HG03575 (cell line): ENCODE results near the gene TRPM6.
"Not testable (repeated sequence)": the region's sequence is repeated elsewhere in the genome, so short reads cannot be mapped to it uniquely, and the experiment has no call there.

Experiments used
- ATAC-seq: cut with Tn5 transposase; IDR thresholded peaks from one replicate; pipeline ENCODE4 v1.9.1; 2021; ENCODE audit not compliant: unreplicated experiment, insufficient number of reproducible peaks, low FRiP score; ENCODE audit errors: extremely low read depth

Gene TRPM6

DNA sequence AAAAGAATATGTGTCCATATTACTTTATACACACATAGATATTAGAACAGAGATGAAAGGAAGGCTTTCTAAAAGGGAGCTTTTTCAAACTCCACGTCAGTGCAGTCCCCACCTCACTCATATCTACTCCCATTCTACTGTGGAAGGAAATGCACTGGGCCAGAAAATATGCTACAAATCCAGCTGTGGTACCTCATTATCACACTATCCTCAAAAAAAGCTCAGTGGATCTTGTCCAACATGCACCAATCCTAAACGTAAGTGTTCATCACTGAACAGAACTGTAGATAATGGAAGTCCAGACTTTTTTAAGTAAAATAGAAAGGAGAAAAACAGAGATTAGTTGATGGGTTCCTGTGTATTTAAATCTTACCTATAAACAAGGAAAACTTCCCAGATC, 27.9 kb downstream of the TRPM6 start:
- no peak for ATAC-seq

DNA sequence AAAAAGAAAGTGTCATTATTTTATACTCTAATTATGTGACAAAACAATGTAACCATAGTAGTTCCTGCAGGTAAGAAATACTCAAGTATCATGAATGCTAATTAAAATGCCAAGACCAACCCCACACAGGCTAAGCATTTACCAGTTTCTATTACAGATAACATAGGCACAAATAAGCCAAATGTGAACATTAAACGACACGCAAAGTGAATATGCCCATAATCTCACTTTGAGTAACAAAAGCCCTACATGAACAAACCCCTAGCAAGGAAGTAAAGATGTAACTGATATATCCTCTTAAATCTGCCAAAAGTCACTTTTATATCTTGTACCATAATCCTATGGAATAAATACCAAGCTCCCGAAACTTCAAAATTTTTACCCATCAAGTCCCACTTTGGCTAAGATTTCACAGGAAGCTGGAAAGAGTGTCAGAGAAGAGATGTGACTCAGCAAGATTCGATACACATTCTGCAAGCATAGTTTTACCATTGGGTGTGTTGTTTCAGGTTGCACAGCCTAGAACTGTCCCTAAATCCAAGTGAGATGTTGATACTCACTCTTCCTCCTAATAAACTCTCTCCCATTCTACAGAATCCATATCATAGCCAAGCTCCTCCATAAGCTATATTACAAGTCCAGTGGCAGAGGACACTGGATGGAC, 28.8 kb downstream of the TRPM6 start:
- no peak for ATAC-seq

DNA sequence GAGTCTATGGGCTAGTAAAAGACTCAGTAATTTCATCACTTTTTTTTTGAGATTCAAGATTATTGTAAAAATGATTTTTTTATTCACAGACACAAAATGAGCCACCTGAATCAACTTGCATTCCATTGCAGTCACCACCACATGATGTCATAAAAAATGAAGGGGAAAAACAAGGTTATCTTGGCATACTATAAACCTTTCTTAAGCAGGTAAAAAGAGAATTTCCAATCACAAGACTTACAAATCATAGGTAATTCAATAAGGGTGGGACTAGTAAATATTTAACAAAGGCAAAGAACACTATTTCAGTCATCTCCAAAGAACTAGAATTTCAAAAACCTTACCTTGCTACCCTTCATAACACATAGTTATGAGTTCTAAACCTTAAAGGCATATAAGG, 30.7 kb downstream of the TRPM6 start:
- no peak for ATAC-seq

DNA sequence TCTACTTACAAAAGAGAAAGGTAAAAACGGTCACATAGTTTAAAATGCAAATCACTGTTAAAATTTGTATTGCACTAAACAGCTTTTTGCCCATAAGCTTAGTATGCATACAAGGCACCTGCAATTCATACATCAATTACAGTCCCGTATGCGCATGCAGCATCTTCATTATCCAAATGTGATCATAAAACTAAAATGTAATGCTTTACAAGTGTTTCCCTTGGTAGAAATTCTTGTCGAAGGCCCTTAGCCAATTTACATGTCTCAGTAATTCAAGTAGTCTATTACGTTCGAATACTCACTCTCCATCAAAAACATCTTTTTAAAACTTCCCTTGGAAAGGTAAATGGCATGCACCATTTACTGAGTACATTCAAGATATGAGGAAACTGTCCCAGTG, 32.6 kb downstream of the TRPM6 start:
- no peak for ATAC-seq

DNA sequence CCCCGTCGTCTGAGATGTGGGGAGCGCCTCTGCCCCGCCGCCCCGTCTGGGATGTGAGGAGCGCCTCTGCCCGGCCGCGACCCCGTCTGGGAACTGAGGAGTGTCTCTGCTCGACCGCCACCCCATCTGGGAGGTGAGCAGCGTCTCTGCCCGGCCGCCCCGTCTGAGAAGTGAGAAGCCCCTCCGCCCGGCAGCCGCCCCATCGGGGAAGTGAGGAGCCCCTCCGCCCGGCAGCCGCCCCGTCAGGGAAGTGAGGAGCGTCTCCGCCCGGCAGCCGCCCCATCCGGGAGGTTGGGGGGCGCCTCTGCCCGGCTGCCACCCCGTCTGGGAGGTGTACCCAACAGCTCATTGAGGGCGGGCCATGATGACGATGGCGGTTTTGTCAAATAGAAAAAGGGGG, 34.7 kb downstream of the TRPM6 start:
- ATAC-seq: not testable (repeated sequence)

DNA sequence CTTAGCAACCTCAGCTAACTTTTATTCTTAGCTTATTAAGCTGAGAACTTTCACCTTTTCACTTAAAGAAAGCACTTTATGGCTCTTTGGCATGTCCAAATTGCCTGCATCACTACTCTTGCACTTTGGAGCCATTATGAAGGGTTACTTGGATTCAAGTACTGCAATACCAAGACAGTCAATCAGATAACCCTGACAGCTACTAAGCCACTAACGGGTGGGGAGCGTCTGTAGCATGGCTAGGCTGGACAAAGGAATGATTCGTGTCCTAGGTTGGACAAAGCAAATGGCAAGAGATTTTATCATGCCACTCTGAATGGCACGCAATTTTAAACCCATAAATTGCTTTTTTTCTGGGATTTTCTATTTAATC, 39.6 kb downstream of the TRPM6 start:
- no peak for ATAC-seq

DNA sequence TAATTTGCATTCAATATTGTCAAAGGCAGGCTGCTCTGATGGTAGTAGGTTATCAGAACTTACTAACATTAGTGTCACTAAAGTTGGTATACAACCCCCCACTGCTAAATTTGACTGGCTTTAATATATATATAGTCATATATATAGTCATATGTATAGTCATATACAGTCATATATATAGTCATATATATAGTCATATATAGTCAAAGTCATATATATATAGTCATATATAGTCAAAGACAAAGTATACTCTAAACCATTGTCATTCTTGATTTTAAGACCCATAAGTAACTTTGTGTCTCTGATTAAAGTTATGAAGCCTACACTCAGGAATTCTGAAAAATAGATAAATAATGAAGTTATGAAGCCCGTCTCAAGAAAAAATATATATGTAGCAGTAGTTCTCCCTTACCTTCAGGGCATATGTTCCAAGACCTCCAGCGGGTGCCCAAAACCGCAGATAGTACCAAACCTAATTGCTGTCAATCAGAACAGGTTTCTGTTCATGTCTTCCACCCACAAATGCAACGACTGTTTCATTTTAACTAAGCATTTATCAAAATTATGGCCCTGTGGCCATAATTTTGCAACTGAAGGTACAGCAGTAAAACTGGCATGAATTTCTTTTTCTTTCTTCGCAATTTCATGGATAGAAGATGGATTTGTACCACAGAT, 40.1 kb downstream of the TRPM6 start:
- no peak for ATAC-seq

DNA sequence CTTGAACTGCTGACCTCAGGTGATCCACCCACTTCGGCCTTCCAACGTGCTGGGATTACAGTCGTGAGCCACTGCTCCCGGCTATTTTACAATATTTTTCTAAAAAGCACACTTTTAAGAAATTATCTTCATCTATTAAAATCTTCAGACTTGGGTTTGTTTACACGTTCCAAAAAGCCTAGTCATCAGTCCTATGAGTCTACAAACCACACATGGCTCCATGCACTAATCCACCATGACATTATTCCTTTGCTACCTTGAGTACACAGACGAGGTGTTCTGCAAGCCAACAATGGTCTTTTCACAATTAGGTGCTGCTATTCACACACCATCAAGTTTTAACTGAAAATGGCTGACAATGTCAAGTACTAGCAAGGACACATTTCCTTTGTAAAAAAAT, 41.0 kb downstream of the TRPM6 start:
- no peak for ATAC-seq

DNA sequence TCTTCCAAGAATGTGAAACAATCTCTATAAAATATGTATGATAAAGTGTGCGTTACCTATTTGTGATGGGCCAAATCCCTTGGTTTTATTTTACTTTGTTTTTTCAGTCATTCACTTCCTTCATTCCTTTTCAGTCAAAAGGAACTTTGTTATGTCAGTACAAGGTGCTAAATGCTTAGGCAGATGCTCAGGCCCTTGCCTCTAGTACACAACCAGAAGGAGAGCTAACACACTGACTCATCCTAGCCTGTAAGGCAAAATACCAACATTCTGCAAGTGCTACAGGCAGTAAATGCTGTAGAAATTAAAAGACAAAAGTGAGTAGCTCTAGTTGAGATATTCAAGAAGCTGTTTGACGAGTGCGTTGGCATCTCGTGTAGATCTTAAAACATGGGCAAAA, 49.4 kb downstream of the TRPM6 start:
- ATAC-seq: no peak

DNA sequence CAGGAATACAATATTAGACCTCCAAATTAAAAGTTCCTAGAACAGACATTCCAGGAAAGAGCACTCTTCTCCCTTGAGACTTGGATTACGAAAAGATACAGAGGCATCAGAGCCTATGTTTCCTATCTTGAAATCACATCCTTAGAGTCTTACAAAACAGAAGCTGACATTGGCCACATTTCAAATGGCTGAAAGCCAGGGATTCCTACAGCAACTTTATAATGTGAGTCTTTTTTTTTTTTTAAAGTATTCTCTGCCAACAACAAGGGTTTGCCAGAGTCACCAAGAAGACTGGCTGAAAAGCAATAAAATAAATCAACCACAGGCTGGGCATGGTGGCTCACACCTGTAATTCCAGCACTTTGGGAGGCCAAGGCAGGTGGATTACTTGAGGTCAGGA, 63.1 kb downstream of the TRPM6 start:
- no peak for ATAC-seq

DNA sequence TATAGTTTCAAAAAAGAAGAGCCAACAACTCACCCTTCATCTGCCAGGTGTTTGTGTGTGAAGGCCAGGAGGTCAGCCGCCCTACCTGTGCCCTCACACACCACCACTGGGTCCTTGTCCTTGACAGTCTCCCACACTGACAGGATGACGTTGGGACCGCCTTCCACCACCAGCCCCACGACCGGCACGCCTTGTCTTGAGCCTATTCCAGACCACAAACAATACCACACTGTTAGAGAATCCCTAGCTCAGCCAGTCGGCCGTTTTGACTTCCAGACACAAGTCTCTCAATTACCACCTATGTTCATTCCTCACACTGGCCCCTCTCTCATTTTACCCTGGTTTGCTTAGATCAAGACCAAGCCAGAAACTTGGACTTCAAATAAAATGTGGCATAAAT, 66.1 kb downstream of the TRPM6 start:
- no peak for ATAC-seq

DNA sequence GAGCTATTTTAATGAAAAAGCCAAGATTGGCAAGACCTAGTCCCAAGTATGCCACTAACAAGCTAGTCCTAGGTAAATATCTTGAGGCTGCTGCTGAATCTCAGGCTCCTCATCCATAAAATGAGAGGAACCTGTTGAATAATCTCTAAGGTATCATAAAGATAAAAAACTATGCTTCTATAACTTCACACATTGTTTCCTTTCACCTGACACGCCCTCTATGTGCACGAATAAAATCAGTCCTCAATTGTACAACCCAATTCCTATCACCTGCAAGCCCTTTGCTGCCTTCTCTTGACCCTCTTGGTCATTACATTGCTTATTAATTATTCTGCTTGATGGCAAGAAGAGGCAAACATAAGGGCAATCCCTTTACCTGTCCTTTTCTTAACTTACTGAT, 69.9 kb downstream of the TRPM6 start:
- ATAC-seq: no peak

DNA sequence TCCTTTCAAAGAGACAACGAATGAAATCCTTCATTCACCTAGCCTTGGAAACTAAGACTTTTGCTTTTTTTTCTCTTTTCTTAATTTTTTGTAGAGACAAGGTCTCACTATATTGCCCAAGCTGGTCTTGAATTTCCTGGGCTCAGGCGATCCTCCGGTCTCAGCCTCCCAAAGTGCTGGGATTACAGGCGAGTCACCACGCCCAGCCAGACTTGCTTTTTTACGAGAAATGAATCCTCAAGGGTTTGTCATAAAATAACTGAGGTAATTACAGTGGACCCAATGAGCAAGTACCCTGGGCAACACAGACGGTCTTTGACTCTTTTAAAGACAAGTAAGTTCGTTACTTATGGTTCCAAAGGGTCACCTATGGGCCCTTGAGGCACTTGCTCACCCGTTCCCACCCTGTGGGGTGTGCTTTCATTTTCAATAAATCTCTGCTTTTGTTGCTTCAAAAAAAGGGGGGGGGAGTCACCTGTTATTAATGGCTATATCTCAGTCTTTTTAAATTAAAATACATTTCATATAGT, 70.4 kb downstream of the TRPM6 start:
- ATAC-seq: no peak

DNA sequence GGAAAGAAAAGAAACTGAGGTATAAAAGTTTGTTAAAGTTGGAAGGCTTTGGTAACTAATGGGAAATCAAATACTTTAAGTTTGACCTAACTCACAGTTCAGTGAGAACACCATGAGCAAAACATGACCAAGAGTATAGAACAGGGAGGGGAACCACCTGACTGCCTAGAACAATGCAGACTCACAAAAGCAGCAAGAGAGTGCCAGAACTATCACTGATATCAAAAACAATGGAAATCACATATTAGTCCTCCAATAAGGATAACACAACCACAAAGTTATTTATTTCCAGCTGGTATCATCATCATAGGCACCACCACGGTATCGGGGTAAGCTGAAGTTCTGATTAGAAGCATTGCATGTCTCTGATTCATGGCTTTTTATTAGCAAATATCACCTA, 77.5 kb downstream of the TRPM6 start:
- ATAC-seq: no peak

DNA sequence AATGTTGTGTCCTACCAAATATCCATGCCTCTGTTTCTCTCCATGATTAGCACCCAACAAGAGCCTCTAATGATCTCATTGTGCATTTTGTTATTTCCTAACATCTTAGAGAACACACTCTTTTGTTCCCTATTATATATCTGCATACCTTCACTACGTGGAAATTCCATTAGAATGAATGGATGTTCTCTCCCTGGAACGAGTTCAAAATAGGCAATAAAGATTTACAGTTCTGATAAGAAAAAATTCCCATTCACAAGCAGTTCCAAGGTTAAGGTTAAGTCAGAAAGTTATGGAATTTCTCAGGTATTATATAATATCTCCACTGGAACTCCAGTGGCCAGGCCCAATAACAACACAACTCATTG, 83.7 kb downstream of the TRPM6 start:
- ATAC-seq: no peak

DNA sequence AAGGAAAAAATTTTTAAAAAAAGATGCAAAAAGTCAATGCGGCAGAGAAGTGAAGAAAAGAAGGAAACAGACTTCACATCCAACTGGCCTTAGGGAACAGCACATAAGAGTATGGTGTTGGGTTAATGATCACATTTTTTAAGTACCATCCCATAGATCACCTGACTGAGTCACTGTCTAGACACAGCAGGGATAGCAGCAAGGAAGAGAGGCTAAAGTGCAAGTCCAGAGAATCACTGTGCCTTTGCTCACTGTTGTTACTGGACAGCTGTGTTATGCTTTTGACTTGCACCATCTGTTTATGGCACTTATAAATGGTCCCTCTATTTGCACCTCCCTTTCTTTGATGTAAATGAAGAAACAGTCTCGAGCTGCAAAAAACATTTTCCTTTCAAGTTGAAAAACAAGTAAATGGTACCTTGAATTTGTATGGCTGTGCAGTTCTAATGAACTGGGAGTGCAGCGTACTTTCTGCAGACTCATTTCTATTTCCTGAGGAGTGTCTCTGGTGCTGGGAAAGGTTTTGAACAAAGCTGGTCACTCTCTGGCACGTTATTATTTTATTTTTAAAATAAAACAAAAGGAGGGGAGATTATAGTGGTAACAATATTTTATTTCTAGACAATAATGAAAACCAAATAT, 84.2 kb downstream of the TRPM6 start:
- ATAC-seq: no peak

DNA sequence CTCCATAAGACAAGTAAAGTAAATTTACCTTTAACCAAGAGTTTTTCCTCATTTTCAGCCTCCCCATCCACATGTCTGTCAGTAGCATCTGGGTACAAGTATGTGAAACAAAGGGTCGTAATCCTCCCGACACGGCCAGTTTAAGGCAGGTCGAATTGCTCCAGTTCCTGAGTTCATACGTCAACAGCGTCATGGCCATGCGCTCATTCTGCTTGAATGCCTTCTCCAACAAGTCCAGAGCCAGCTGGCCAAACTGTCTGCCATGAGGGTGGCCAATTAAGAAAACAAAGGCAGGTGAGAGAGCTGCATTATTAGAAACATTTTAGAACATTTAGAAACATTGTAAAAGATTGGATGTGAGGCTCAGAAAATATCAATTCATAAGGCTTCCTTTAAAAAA, 87.5 kb downstream of the TRPM6 start:
- no peak for ATAC-seq

DNA sequence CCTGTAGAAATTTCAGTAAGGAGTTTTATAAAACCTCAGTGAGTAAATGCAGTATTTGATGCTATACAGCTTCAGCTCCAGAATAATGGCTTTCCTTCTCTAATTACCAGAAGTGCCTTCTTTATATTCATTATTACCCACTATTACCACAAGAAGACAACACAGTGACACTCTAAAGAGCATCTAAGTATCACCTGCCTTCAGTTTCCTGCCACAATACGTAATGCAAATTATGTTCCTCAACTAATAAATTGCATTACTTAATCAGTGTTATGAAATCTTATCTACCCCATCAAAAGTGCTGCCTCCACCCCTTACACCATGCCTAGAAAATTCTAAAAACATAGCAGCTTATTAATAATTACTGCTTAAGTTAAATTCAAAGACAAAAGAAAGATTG, 91.9 kb downstream of the TRPM6 start:
- ATAC-seq: no peak

DNA sequence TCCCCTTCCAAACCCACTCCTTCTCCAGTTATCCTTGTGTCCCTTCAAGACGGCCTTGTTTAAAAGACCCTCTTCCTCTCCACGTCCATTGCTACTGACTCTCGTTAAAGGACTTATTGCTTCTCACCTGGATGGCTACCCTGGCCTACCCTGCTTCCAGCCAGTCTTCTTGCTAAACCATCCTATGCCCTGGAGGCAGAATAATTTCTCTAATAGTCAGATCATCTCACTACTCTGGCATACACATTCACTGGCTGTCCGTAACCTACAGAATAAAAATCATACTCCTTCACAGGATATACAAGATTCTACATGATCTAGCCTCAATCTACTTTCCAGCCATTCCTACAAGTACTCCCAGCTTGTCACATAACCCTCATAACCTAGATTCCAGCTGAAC, 92.6 kb downstream of the TRPM6 start:
- no peak for ATAC-seq

DNA sequence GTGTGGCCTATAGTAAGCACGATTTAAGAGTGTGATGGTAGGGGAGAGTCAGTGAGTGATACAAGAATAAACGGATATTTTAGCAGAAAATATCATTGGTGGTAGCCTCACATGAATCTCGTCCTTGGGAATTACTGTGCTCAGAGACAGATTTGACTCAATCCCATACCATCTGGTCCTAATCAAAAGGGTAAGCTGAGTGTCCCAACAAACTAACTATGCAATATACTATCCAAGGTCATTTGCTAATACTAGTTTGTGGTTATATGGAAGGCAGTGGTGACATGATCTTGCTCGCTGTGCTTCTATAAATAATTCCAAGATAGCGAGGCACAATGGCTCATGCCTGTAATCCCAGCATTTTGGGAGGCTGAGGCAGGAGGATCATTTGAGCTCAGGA, 103.2 kb downstream of the TRPM6 start:
- ATAC-seq: no peak
